Measurements from ENCODE around the gene COL5A1. TPM values are rescaled to one million over a fixed set of nuclear protein-coding genes. Genes with fewer than 3 reads are reported as not detected.
A peak's percentile ranks its signal among the peaks of the same experiment; 100 is the strongest.

Gene COL5A1
- total RNA-seq, 1 donor = 295 TPM

- DNase-seq (ENCODE audit: low read depth) = no peak
- TF ChIP-seq, protein P1, sequence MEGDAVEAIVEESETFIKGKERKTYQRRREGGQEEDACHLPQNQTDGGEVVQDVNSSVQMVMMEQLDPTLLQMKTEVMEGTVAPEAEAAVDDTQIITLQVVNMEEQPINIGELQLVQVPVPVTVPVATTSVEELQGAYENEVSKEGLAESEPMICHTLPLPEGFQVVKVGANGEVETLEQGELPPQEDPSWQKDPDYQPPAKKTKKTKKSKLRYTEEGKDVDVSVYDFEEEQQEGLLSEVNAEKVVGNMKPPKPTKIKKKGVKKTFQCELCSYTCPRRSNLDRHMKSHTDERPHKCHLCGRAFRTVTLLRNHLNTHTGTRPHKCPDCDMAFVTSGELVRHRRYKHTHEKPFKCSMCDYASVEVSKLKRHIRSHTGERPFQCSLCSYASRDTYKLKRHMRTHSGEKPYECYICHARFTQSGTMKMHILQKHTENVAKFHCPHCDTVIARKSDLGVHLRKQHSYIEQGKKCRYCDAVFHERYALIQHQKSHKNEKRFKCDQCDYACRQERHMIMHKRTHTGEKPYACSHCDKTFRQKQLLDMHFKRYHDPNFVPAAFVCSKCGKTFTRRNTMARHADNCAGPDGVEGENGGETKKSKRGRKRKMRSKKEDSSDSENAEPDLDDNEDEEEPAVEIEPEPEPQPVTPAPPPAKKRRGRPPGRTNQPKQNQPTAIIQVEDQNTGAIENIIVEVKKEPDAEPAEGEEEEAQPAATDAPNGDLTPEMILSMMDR (IDR thresholded peaks at IDR 0.05; ENCODE audit: insufficient read depth, low read depth, low read length) = no peak
- no peak overlapping the region for H3K4me3 ChIP-seq (ENCODE audit: low read depth, low read length)
Measured at GRCh38 chr9:134687556-134687955, 46.0 kb downstream of the COL5A1 start.

DNA sequence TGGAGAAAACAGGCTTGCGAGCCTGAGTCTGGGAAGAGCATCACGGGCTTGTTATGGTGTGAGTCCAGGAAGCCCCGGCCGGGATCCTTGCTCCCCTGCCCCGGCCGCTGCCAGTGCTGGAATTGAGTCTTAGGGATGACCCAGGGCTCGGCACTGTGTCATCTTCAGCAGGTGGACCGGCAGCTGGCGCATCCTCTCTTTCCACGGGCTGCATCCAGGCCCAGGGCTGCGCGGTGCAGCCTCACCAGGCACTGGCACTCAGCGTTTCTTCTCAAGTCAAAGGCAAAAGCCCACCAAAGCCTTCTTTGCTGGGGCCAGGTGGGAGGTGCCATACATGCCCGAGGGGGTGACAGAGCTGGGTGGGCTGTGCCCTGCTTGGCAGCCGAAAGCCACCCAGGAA lies 46.6 kb downstream of the COL5A1 start:
- no peak for DNase-seq (ENCODE audit: low read depth)
- TF ChIP-seq, protein P1 (IDR thresholded peaks at IDR 0.05; ENCODE audit: insufficient read depth, low read depth, low read length) = no peak
- H3K4me3 ChIP-seq (ENCODE audit: low read depth, low read length) = no peak overlapping the region

GRCh38 chr9:134688661-134689320 lies 47.2 kb downstream of the COL5A1 start:
- no peak for DNase-seq (ENCODE audit: low read depth)
- TF ChIP-seq, protein P1 (IDR thresholded peaks at IDR 0.05; ENCODE audit: insufficient read depth, low read depth, low read length) = no peak
- no peak overlapping the region for H3K4me3 ChIP-seq (ENCODE audit: low read depth, low read length)

DNA sequence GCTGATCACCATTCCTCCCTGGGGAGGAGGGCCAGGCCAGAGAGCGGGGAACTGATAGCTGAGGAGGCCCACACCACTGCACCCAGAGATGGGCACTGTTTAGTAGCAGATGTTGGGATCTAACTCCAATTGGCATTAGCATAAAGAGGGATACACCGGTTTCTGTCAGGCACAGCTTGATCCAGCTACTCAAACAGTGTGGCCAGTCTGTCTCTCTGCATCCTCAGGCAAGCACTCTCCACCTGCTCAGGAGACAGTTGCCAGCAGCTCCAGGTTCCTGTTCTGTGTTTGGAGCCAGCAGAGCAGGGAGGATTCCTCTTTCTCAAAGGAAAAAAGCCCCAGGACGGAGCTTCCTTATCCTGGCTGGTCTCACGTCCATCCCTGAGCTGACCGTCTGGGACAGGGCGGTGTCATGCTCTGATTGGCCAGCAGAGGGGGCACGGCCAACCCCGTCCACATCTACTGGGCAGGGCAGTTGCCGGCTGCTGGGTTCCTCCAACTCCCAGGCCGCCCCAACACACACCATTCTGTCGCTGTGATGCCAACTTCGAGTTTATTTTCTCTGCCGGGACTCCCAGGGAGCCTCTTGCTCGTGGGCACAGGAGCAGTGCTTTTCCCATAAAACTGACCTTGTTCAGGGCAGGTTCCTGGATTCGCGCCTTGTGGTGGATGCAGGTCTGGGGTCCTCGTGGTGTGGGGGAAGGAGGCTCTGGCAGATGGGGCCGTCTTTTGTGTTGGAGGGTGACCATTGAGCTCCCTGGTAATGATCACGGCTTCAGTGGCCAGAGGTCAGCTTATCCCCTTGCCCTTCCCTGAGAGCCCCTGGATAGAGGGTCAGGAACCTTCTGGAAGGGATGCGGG lies 47.9 kb downstream of the COL5A1 start:
- DNase-seq (ENCODE audit: low read depth) = peak; percentile 74
- H3K4me3 ChIP-seq (ENCODE audit: low read depth, low read length) = no peak overlapping the region
- TF ChIP-seq, protein P1 (IDR thresholded peaks at IDR 0.05; ENCODE audit: insufficient read depth, low read depth, low read length) = peak; percentile 83

GRCh38 chr9:134690301-134690751 lies 48.7 kb downstream of the COL5A1 start:
- DNase-seq (ENCODE audit: low read depth) = no peak
- no peak overlapping the region for H3K4me3 ChIP-seq (ENCODE audit: low read depth, low read length)
- TF ChIP-seq, protein P1 (IDR thresholded peaks at IDR 0.05; ENCODE audit: insufficient read depth, low read depth, low read length) = no peak

DNA sequence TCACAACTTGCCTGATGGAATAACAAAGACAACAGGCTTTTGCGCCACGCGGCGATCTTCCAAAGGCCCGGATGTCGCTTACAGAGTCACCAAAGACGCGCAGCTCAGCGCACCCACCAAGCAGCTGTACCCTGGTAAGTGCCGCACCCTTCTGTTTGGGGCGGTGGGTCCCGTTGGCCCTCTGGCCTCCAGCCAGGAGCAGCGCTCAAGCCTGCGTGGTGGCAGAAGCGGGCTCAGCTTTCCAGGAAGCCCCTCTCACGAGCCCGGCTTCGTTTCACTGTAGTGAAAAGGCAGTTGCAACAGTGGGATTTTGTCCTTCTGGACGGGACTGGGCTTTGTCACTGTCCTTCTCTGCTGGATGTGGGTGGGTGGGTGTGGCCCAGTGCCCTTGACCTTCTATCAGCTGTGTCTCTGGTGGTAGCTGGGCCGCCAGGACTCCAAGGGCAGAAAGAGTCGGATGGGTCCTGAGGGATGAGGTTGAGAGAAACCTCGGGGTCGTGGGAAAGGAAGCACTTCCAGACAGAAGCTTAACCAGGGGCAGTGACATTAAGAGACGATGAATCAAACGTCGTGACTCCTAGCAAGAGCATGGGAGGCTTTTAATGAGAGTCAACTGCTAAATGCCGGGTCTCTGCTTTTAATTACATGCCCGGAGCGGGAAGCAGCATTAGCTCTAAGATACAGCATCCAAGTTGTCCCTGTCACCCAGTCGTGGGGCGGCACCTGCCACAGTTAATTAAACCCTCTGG lies 49.5 kb downstream of the COL5A1 start:
- DNase-seq (ENCODE audit: low read depth) = peak; percentile 80
- no peak overlapping the region for H3K4me3 ChIP-seq (ENCODE audit: low read depth, low read length)
- TF ChIP-seq, protein P1 (IDR thresholded peaks at IDR 0.05; ENCODE audit: insufficient read depth, low read depth, low read length) = no peak

Measured in fibroblast of villous mesenchyme (primary cell).